Gastrocnemius medialis (tissue), 4 donors: ENCODE data around the gene ARHGAP40. TPM values are rescaled to one million over a fixed set of nuclear protein-coding genes. Genes with fewer than 3 reads are reported as not detected.

Experiments
- ATAC-seq, 2 donors: fragments of 150-250 bp; one replicate each; pipeline ENCODE4 v1.9.1; 2016
- DNase-seq, 2 donors: peaks; one replicate each; pipeline ENCODE4 v3.0.0-alpha.2; 2019
- H3K27ac ChIP-seq, 4 donors: fragments of 200-600 bp; sonication (generic); 1 replicate in 1 of 4; 2 replicates in 3 of 4; pipeline ENCODE4 v1.5.1; 2016 to 2018; ENCODE audit warnings: mild to moderate bottlenecking in 2 of 4, moderate library complexity in 1 of 4
- H3K27me3 ChIP-seq, 3 donors: fragments of 200-600 bp; sonication (generic) in 2 of 3; 1 replicate in 1 of 3; 2 replicates in 2 of 3; pipeline versions ENCODE4 v1.5.1 to v1.6.0; 2016 to 2019; ENCODE audit warnings: mild to moderate bottlenecking in 1 of 3, moderate library complexity in 1 of 3
- H3K36me3 ChIP-seq, 2 donors: fragments of 200-600 bp; sonication (generic) in 1 of 2; one replicate each; pipeline ENCODE4 v1.5.1; 2017 to 2018
- H3K4me1 ChIP-seq, 2 donors: fragments of 200-600 bp; sonication (generic) in 1 of 2; one replicate each; pipeline ENCODE4 v1.5.1; 2016 to 2017; ENCODE audit warnings: mild to moderate bottlenecking in 2 of 2
- H3K4me3 ChIP-seq, 4 donors: fragments of 200-600 bp; sonication (generic) in 3 of 4; 1 replicate in 1 of 4; 2 replicates in 3 of 4; pipeline ENCODE4 v1.5.1; 2016 to 2019; ENCODE audit warnings: mild to moderate bottlenecking in 2 of 4
- H3K9me3 ChIP-seq, 3 donors: fragments of 200-600 bp; sonication (generic) in 2 of 3; 1 replicate in 1 of 3; 2 replicates in 2 of 3; pipeline ENCODE4 v1.5.1; 2016 to 2019
- CTCF ChIP-seq, 5 experiments: fragments of 450-650 bp in 3 of 5; fragments of 200-600 bp in 2 of 5; sonication (generic) in 2 of 5; IDR thresholded peaks in 4 of 5; conservative IDR thresholded peaks in 1 of 5; 1 replicate in 4 of 5; 2 replicates in 1 of 5; pipeline ENCODE4 v1.5.1; 2016 to 2019; ENCODE audit warnings: antibody characterized with exemption in 5 of 5, mild to moderate bottlenecking in 3 of 5, moderate library complexity in 3 of 5
- POLR2A ChIP-seq, 2 donors: fragments of 450-650 bp; IDR thresholded peaks; one replicate each; pipeline ENCODE4 v1.6.1; 2017; ENCODE audit warnings: antibody characterized with exemption in 2 of 2, mild to moderate bottlenecking in 2 of 2, moderate library complexity in 2 of 2
- in situ Hi-C, 4 donors: fragments of 200-750 bp; cut with MboI; loops; one replicate each; pipeline versions ENCODE4 v1.15.0 to v1.8.0; 2017; ENCODE audit warnings: low sequenced_read_pairs in 4 of 4
- intact Hi-C: fragments of 100-400 bp; cut with DNase I; formaldehyde crosslinking; loops from one replicate; pipeline ENCODE4 v1.15.1; 2023; ENCODE audit warnings: low total_unique reads
- total RNA-seq, 4 donors: library from RNA; depleted of rRNA; stranded (reverse); fragments of >200 nt; gene quantifications; one replicate each; pipeline versions ENCODE4 v1.1.0 to v1.2.3, GENCODE V29; 2016

The ARHGAP40 gene
- total RNA-seq, 4 donors from 2014 or later = not detected

GRCh38 chr20:38558596-38559360 is 42.8 kb upstream of the ARHGAP40 start:
- in situ Hi-C loops = no loop called here
- no peak for DNase-seq

GRCh38 chr20:38559764-38560163 is 41.8 kb upstream of the ARHGAP40 start:
- intact Hi-C loops = no loop called here
- H3K4me3 ChIP-seq = no peak overlapping the region
- H3K9me3 ChIP-seq = no peaks in the 10 kb centered on the region
- in situ Hi-C loops = no loop called here
- no peaks in the 10 kb centered on the region for H3K27me3 ChIP-seq
- ATAC-seq (no peak), DNase-seq (no peak)
- H3K36me3 ChIP-seq = peaks cover 3 to 74% of the 10 kb centered on the region in 2 donors
- H3K27ac ChIP-seq = no peak overlapping the region
- H3K4me1 ChIP-seq = no peaks in the 10 kb centered on the region
- TF ChIP-seq POLR2A (IDR thresholded peaks at IDR 0.05) (no peak), CTCF (IDR thresholded peaks at IDR 0.05 in 4 of 5, conservative IDR thresholded peaks at IDR 0.05 in 1 of 5) (no peak)

More at GRCh38 chr20:38558596-38559360, 42.8 kb upstream of the ARHGAP40 start:
- Histone ChIP-seq H3K27me3 (no peaks in the 10 kb centered on the region), H3K4me1 (no peaks in the 10 kb centered on the region), H3K36me3 (peaks cover 3 to 80% of the 10 kb centered on the region in 2 donors), H3K4me3 (no peak overlapping the region), H3K9me3 (no peaks in the 10 kb centered on the region), H3K27ac (no peak overlapping the region)
- no peak for ATAC-seq
- intact Hi-C loops = no loop called here
- no peak for TF ChIP-seq POLR2A (IDR thresholded peaks at IDR 0.05)
- no peak for TF ChIP-seq CTCF (IDR thresholded peaks at IDR 0.05 in 4 of 5, conservative IDR thresholded peaks at IDR 0.05 in 1 of 5)

GRCh38 chr20:38563802-38564431 is 37.7 kb upstream of the ARHGAP40 start:
- Histone ChIP-seq H3K9me3 (no peaks in the 10 kb centered on the region), H3K36me3 (peaks cover 0 to 63% of the 10 kb centered on the region in 2 donors), H3K4me1 (no peaks in the 10 kb centered on the region), H3K27me3 (no peaks in the 10 kb centered on the region), H3K27ac (no peak overlapping the region), H3K4me3 (no peak overlapping the region)
- ATAC-seq = no peak
- in situ Hi-C loops (no loop called here), intact Hi-C loops (no loop called here)
- DNase-seq = no peak
- no peak for TF ChIP-seq POLR2A (IDR thresholded peaks at IDR 0.05)
- no peak for TF ChIP-seq CTCF (IDR thresholded peaks at IDR 0.05 in 4 of 5, conservative IDR thresholded peaks at IDR 0.05 in 1 of 5)

- Histone ChIP-seq H3K9me3 (no peaks in the 10 kb centered on the region), H3K4me3 (no peak overlapping the region), H3K27me3 (no peaks in the 10 kb centered on the region), H3K27ac (no peak overlapping the region), H3K36me3 (peaks cover 0 to 57% of the 10 kb centered on the region in 2 donors), H3K4me1 (no peaks in the 10 kb centered on the region)
- ATAC-seq = no peak
- intact Hi-C loops (no loop called here), in situ Hi-C loops (no loop called here)
- DNase-seq = no peak
- TF ChIP-seq CTCF (IDR thresholded peaks at IDR 0.05 in 4 of 5, conservative IDR thresholded peaks at IDR 0.05 in 1 of 5) = no peak
These were observed 36.9 kb upstream of the ARHGAP40 start for GRCh38 chr20:38564680-38565079.
